Endothelial cell of umbilical vein (primary cell): ENCODE data around the gene PRKACB. TPM values are rescaled to one million over a fixed set of nuclear protein-coding genes. Genes with fewer than 3 reads are reported as not detected.

ENCODE experiments used
- BruUV-seq: library from RNA; stranded (reverse); fragments of 400-500 nt; replicated peaks from 2 replicates; lab custom pipeline; 2021; lab: Mats Ljungman, UMichigan
- CTCF ChIA-PET: fragments of 300-600, 350-600 bp; sonication (Branson Sonifier 250); formaldehyde crosslinking; loops from one replicate; lab custom pipeline; 2021; ENCODE audit warnings: antibody characterized with exemption, inconsistent platforms; lab: Charles Lee
- POLR2A ChIA-PET: fragments of 300-600, 350-600 bp; sonication (Branson Sonifier 250); formaldehyde crosslinking; loops from one replicate; lab custom pipeline; 2021; ENCODE audit warnings: antibody characterized with exemption, inconsistent platforms; lab: Charles Lee
- DNase-seq: peaks from one replicate; pipeline ENCODE4 v3.0.0-alpha.2; 2011; ENCODE audit warnings: low read depth, low spot score
- FAIRE-seq: peaks from 2 replicates; lab custom pipeline; 2011; peaks lifted over from hg19 to GRCh38; lab: Jason Lieb, UNC
- H2AFZ ChIP-seq: 2 replicates; pipeline ENCODE4 v1.6.0; 2012; ENCODE audit warnings: low read depth, low read length, control low read depth, inconsistent platforms
- H3K27ac ChIP-seq: 2 replicates; pipeline ENCODE4 v1.5.1; 2011; ENCODE audit warnings: low read depth, mild to moderate bottlenecking, control low read depth, low read length, moderate library complexity; ENCODE audit not compliant: insufficient read depth
- H3K27me3 ChIP-seq, 2 experiments: 2 replicates each; pipeline versions ENCODE4 v1.6.0 to v1.6.1; 2011; ENCODE audit warnings: low read length in 2 of 2, mixed read lengths in 1 of 2; ENCODE audit not compliant: control insufficient read depth in 2 of 2, insufficient read depth in 2 of 2
- H3K36me3 ChIP-seq, 2 experiments: 2 replicates in 1 of 2; 3 replicates in 1 of 2; pipeline ENCODE4 v1.5.1; 2011; ENCODE audit warnings: low read length in 2 of 2, mild to moderate bottlenecking in 1 of 2, moderate library complexity in 1 of 2; ENCODE audit not compliant: control insufficient read depth in 2 of 2, insufficient read depth in 2 of 2; ENCODE audit errors: extremely low read depth in 1 of 2
- H3K4me1 ChIP-seq: 3 replicates; pipeline ENCODE4 v1.5.1; 2011; ENCODE audit warnings: mild to moderate bottlenecking, low read length; ENCODE audit not compliant: control insufficient read depth, insufficient read depth; ENCODE audit errors: extremely low read depth
- H3K4me2 ChIP-seq: 2 replicates; pipeline ENCODE4 v1.6.1; 2011; ENCODE audit warnings: low read length, control low read depth, mixed read lengths; ENCODE audit not compliant: insufficient read depth
- H3K4me3 ChIP-seq, 3 experiments: fragments of 200-600 bp in 1 of 3; sonication (generic), shearing (Covaris generic) in 1 of 3; replicated peaks in 1 of 3; 2 replicates each; pipeline ENCODE4 v1.5.1; 2011 to 2016; ENCODE audit warnings: control low read depth in 3 of 3, low read length in 3 of 3, mild to moderate bottlenecking in 2 of 3, inconsistent platforms in 1 of 3, low read depth in 1 of 3, moderate library complexity in 1 of 3; ENCODE audit not compliant: insufficient read depth in 1 of 3
- H3K79me2 ChIP-seq: 2 replicates; pipeline ENCODE4 v1.6.0; 2012; ENCODE audit warnings: low read length, inconsistent platforms; ENCODE audit not compliant: control insufficient read depth, insufficient read depth
- H3K9ac ChIP-seq: replicated peaks from 2 replicates; pipeline ENCODE3; 2011; ENCODE audit warnings: low read length, control low read depth; ENCODE audit not compliant: insufficient read depth; ENCODE audit errors: extremely low read depth
- H3K9me1 ChIP-seq: replicated peaks from 3 replicates; pipeline ENCODE4 v1.6.0; 2011; ENCODE audit warnings: mild to moderate bottlenecking, low read length; ENCODE audit not compliant: control insufficient read depth, insufficient read depth; ENCODE audit errors: extremely low read depth
- H3K9me3 ChIP-seq: replicated peaks from 2 replicates; pipeline ENCODE4 v1.5.1; 2012; ENCODE audit warnings: low read length, inconsistent platforms; ENCODE audit not compliant: control insufficient read depth, insufficient read depth
- H4K20me1 ChIP-seq: replicated peaks from 2 replicates; pipeline ENCODE3; 2011; ENCODE audit warnings: mild to moderate bottlenecking, low read length; ENCODE audit not compliant: control insufficient read depth, insufficient read depth; ENCODE audit errors: extremely low read depth
- EZH2 ChIP-seq: IDR thresholded peaks from 2 replicates; pipeline ENCODE4 v1.6.1; 2012; ENCODE audit warnings: borderline replicate concordance, low read depth, mild to moderate bottlenecking, moderate library complexity, low read length, inconsistent platforms; ENCODE audit not compliant: severe bottlenecking
- FOS ChIP-seq: IDR thresholded peaks from 2 replicates; pipeline ENCODE4 v1.6.1; 2011; ENCODE audit warnings: mild to moderate bottlenecking, low read length, moderate library complexity, borderline replicate concordance; ENCODE audit not compliant: insufficient read depth
- GATA2 ChIP-seq: IDR thresholded peaks from 2 replicates; pipeline ENCODE4 v1.7.0; 2011; ENCODE audit warnings: low read depth, mild to moderate bottlenecking, moderate library complexity, mixed read lengths, low read length; ENCODE audit not compliant: insufficient read length, insufficient read depth
- JUN ChIP-seq: IDR thresholded peaks from 2 replicates; pipeline ENCODE4 v1.6.1; 2011; ENCODE audit warnings: borderline replicate concordance, low read depth; ENCODE audit not compliant: insufficient read length, insufficient read depth
- MYC ChIP-seq: IDR thresholded peaks from one replicate; pipeline ENCODE4 v1.6.1; 2011; ENCODE audit warnings: mild to moderate bottlenecking, low read depth, low read length
- POLR2A ChIP-seq: IDR thresholded peaks from 2 replicates; pipeline ENCODE4 v1.6.1; 2012; ENCODE audit warnings: low read depth, mild to moderate bottlenecking, control low read depth, low read length
- POLR2AphosphoS5 ChIP-seq: IDR thresholded peaks from 2 replicates; pipeline ENCODE4 v1.6.1; 2012; ENCODE audit warnings: low read depth, mild to moderate bottlenecking, control low read depth, low read length, moderate library complexity; ENCODE audit not compliant: insufficient read depth
- dilution Hi-C: fragments of 300-500 bp; cut with MboI; formaldehyde crosslinking; loops from one replicate; pipeline ENCODE4 v1.15.0; 2019; ENCODE audit warnings: low sequenced_read_pairs; ENCODE audit not compliant: extremely low pct_ligation_motif_present
- intact Hi-C: fragments of 100-400 bp; cut with micrococcal nuclease; formaldehyde crosslinking; loops from one replicate; pipeline ENCODE4 v1.10.0; 2022
- polyA plus RNA-seq, 4 experiments: library from polyadenylated mRNA; depleted of rRNA in 3 of 4; stranded (reverse) in 3 of 4; unstranded in 1 of 4; fragments of >200 nt; gene quantifications; 2 replicates each; pipeline versions ENCODE4 v1.2.1 to v1.2.3, GENCODE V29; 2011 to 2012; ENCODE audit warnings: missing spikeins in 1 of 4
- total RNA-seq: library from RNA; stranded (reverse); gene quantifications from 2 replicates; pipeline ENCODE4 v1.2.3, GENCODE V29; 2021
- TF ChIP-seq, protein P1 (sequence below), 2 donors: IDR thresholded peaks; 1 replicate in 1 of 2; 2 replicates in 1 of 2; pipeline ENCODE4 v1.5.1; 2011; ENCODE audit warnings: low read length in 2 of 2, mild to moderate bottlenecking in 2 of 2, moderate library complexity in 2 of 2, control low read depth in 1 of 2, inconsistent platforms in 1 of 2, low read depth in 1 of 2; ENCODE audit not compliant: insufficient read depth in 1 of 2; ENCODE audit errors: extremely low read depth in 1 of 2
- TF ChIP-seq, protein P2 (sequence below): IDR thresholded peaks from 2 replicates; pipeline ENCODE4 v1.6.1; 2011; ENCODE audit not compliant: insufficient read depth, insufficient read length

Gene PRKACB
- total and polyA plus RNA-seq, 2 donors (not counting 3 experiments of a cell fraction or from before 2014, with no cell fraction given): 19.1 to 77.5 TPM

DNA sequence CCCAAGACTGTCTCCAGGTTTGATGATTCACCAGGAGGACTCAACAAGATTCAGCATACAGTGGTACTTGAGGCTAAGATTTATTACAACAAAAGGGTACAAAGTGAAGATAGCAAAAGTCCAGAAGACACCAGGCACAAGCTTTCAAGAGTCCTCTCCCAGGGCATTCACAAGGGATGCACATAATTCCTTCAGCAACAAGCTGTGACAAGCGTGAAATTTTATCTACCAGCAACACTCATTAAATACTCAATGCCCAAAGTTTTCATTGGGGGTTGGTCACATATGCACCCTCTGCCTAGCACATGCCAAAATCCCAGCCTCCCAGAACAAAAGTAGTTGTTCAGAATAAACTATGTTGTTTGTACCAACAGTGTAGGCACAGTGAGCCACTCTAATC is 62.3 kb downstream of the PRKACB start:
- H3K9ac ChIP-seq: no peak overlapping the region
- intact Hi-C loops (no loop called here), dilution Hi-C loops (no loop called here)
- DNase-seq (no peak), FAIRE-seq (no peak)
- H3K9me1 ChIP-seq: no peaks in the 10 kb centered on the region
- ChIA-PET POLR2A (no interaction called here), CTCF (no interaction called here)
- no peak overlapping the region for H3K4me3 ChIP-seq
- H2AFZ ChIP-seq: no peak overlapping the region
- H3K79me2 ChIP-seq: no peaks in the 10 kb centered on the region
- H3K4me1 ChIP-seq: peaks cover 3% of the 10 kb centered on the region
- no peak for TF ChIP-seq JUN
- TF ChIP-seq, protein P1, sequence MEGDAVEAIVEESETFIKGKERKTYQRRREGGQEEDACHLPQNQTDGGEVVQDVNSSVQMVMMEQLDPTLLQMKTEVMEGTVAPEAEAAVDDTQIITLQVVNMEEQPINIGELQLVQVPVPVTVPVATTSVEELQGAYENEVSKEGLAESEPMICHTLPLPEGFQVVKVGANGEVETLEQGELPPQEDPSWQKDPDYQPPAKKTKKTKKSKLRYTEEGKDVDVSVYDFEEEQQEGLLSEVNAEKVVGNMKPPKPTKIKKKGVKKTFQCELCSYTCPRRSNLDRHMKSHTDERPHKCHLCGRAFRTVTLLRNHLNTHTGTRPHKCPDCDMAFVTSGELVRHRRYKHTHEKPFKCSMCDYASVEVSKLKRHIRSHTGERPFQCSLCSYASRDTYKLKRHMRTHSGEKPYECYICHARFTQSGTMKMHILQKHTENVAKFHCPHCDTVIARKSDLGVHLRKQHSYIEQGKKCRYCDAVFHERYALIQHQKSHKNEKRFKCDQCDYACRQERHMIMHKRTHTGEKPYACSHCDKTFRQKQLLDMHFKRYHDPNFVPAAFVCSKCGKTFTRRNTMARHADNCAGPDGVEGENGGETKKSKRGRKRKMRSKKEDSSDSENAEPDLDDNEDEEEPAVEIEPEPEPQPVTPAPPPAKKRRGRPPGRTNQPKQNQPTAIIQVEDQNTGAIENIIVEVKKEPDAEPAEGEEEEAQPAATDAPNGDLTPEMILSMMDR (IDR thresholded peaks at IDR 0.05; ENCODE audit: extremely low read depth in 1 of 2, insufficient read depth in 1 of 2, low read depth in 1 of 2, low read length in 2 of 2): no peak
- TF ChIP-seq FOS: no peak
- TF ChIP-seq GATA2: no peak
- TF ChIP-seq, protein P2, sequence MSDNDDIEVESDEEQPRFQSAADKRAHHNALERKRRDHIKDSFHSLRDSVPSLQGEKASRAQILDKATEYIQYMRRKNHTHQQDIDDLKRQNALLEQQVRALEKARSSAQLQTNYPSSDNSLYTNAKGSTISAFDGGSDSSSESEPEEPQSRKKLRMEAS: no peak
- TF ChIP-seq POLR2A: no peak
- TF ChIP-seq POLR2AphosphoS5: no peak
- no peak for TF ChIP-seq MYC
- TF ChIP-seq EZH2: no peak
- peaks cover 2 to 8% of the 10 kb centered on the region in 2 experiments for H3K36me3 ChIP-seq
- H3K27ac ChIP-seq: no peak overlapping the region
- no peaks in the 10 kb centered on the region for H3K27me3 ChIP-seq
- H4K20me1 ChIP-seq: no peaks in the 10 kb centered on the region
- no TSS peak for BruUV-seq
- no peak overlapping the region for H3K4me2 ChIP-seq
- no peaks in the 10 kb centered on the region for H3K9me3 ChIP-seq
